ENCODE data around the gene PRRT1. TPM values are rescaled to one million over a fixed set of nuclear protein-coding genes. Genes with fewer than 3 reads are reported as not detected.

The PRRT1 gene
- total RNA-seq, 1 donor from 2014 or later = not detected

DNA sequence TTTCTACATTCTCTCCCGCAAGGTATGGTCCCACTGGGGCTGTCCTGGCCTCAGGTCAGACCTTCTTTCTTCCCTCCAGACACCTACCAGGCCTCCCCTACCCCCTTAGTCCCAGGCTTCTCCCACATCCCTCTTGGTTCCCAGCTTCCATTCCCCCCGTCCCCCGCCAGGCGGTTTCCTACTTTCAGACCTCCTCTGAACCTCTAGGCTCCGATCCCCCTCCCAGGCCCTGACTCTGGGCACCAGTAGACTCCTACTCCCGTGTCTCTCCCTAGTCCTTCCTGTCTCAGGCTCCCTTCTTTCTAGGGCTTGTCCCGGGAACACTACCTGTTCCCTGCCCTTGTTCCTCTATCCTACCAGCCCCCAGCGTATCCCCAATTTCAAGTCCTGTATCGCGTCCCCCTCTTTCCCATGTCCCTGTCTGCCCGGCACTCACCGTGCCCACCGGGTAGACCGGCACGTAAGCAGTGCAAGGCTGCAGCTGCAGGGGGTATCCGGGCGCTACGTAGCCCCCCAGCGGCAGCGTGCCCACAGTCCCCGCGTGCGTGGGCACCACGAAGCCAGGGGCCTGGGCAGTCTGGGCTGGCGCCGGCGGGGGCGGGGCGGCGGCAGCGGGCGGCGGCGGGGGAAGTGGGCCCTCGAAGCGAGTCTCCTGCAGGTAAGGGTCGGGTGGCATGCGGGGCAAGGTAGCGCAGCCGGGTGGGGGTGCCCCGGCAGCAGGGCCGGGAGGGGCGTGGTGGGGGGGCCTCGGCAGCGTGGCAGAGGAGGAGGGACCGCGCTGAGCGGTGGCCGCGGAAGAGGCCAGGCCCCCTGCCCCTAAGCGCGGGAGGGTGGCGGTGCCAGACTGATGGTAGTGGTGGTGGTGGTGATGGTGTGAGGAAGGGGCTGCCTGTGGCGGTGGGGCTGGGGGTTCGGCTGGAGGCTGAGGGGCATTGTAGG lies 1.5 kb downstream of the PRRT1 start:
- Mint-ChIP-seq H3K9me3 (no peaks in the 10 kb centered on the region), H3K27ac (peak overlapping the region; percentile 89), H3K36me3 (peaks cover 19% of the 10 kb centered on the region), H3K4me3 (peak overlapping the region; percentile 83), H3K4me1 (peaks cover 52% of the 10 kb centered on the region), H3K27me3 (ENCODE audit: insufficient read depth, low read depth) (peaks cover 10% of the 10 kb centered on the region)
- Histone ChIP-seq H3K36me3 (no peaks in the 10 kb centered on the region), H3K4me1 (peaks cover 18% of the 10 kb centered on the region), H3K4me2 (peak overlapping the region; percentile 76), H3F3A (ENCODE audit: low read depth) (peaks cover 18% of the 10 kb centered on the region), H3K79me2 (ENCODE audit: low read depth) (peaks cover 7% of the 10 kb centered on the region), H4K20me1 (ENCODE audit: low read depth) (peaks cover 5% of the 10 kb centered on the region), H3K27me3 (peaks cover 61% of the 10 kb centered on the region), H3K27ac (no peak overlapping the region), H2AFZ (replicated peaks) (peak overlapping the region; percentile 55), H3K9me3 (ENCODE audit: low read depth) (no peaks in the 10 kb centered on the region), H3K9ac (no peak overlapping the region), H3K4me3 (peak overlapping the region; percentile 36)
- DNase-seq (ENCODE audit: low spot score) = peak; percentile 47
- TF ChIP-seq EZH2 (IDR thresholded peaks at IDR 0.05) = peak; percentile 80
- TF ChIP-seq EZH2phosphoT487 (IDR thresholded peaks at IDR 0.05) = peak; percentile 70
- TF ChIP-seq, protein P1, sequence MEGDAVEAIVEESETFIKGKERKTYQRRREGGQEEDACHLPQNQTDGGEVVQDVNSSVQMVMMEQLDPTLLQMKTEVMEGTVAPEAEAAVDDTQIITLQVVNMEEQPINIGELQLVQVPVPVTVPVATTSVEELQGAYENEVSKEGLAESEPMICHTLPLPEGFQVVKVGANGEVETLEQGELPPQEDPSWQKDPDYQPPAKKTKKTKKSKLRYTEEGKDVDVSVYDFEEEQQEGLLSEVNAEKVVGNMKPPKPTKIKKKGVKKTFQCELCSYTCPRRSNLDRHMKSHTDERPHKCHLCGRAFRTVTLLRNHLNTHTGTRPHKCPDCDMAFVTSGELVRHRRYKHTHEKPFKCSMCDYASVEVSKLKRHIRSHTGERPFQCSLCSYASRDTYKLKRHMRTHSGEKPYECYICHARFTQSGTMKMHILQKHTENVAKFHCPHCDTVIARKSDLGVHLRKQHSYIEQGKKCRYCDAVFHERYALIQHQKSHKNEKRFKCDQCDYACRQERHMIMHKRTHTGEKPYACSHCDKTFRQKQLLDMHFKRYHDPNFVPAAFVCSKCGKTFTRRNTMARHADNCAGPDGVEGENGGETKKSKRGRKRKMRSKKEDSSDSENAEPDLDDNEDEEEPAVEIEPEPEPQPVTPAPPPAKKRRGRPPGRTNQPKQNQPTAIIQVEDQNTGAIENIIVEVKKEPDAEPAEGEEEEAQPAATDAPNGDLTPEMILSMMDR (IDR thresholded peaks at IDR 0.05) = no peak

GRCh38 chr6:32149092-32149755 lies 2.5 kb downstream of the PRRT1 start:
- peak overlapping the region; percentile 34 for H3K4me3 ChIP-seq
- H3K36me3 ChIP-seq = no peaks in the 10 kb centered on the region
- H3K9me3 Mint-ChIP-seq = no peaks in the 10 kb centered on the region
- H3K27me3 ChIP-seq = peaks cover 61% of the 10 kb centered on the region
- no peaks in the 10 kb centered on the region for H3K79me2 ChIP-seq (ENCODE audit: low read depth)
- peak overlapping the region; percentile 41 for H3K4me2 ChIP-seq
- no peaks in the 10 kb centered on the region for H4K20me1 ChIP-seq (ENCODE audit: low read depth)
- TF ChIP-seq, protein P1 (IDR thresholded peaks at IDR 0.05) = no peak
- TF ChIP-seq EZH2phosphoT487 (IDR thresholded peaks at IDR 0.05) (no peak), EZH2 (IDR thresholded peaks at IDR 0.05) (no peak)
- peaks cover 10% of the 10 kb centered on the region for H3K27me3 Mint-ChIP-seq (ENCODE audit: insufficient read depth, low read depth)
- peaks cover 44% of the 10 kb centered on the region for H3K4me1 Mint-ChIP-seq
- H3K9ac ChIP-seq = no peak overlapping the region
- H3K36me3 Mint-ChIP-seq = peaks cover 19% of the 10 kb centered on the region
- no peak overlapping the region for H3K27ac ChIP-seq
- H3K27ac Mint-ChIP-seq = no peak overlapping the region
- peaks cover 18% of the 10 kb centered on the region for H3F3A ChIP-seq (ENCODE audit: low read depth)
- H3K4me1 ChIP-seq = peaks cover 18% of the 10 kb centered on the region
- no peak for DNase-seq (ENCODE audit: low spot score)
- H3K4me3 Mint-ChIP-seq = no peak overlapping the region
- no peak overlapping the region for H2AFZ ChIP-seq (replicated peaks)
- H3K9me3 ChIP-seq (ENCODE audit: low read depth) = no peaks in the 10 kb centered on the region

DNA sequence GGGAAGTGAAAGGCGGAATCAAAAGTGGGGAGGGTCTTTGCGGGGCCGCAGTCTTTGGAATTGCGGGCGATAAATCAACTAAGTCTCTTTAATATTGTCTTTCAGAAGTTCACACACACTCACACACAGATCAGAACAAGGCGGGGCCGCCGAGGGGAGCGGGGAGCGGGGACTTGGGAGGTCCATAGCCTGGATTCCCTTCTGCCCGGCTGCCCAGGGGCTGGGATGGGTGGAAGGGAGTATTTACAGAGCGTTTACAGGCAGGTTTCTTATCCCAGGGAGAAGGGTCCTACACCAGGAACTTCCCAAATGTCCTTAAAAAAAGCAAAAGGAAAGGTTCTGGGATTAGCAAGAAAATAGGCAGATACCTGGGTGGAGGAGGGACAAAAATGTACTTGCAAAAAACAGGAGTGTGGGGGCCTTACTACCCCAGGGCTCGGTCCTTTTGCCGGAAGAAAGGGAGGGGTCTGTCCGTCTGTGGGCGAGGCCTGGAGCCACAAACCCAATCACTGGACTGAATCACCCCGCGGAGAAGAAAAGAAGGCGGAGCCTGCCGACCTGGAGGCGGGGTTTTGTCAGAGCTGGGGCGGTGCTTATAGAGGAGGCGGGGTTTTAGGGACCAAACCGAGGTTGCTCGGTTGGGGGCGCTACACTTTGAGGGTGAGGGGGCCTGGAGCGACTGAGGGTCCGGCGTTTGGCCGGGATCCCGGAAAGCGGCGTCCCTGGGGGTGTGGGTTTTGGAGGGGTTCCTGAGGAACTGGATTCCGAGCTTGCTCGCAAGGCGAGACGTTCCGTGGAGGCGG lies 3.2 kb downstream of the PRRT1 start:
- Mint-ChIP-seq H3K36me3 (peaks cover 19% of the 10 kb centered on the region), H3K27ac (peak overlapping the region; percentile 40), H3K4me1 (peaks cover 42% of the 10 kb centered on the region), H3K4me3 (peak overlapping the region; percentile 33), H3K9me3 (no peaks in the 10 kb centered on the region), H3K27me3 (ENCODE audit: insufficient read depth, low read depth) (peaks cover 10% of the 10 kb centered on the region)
- H3K27me3 ChIP-seq = peaks cover 61% of the 10 kb centered on the region
- peak overlapping the region; percentile 41 for H3K4me2 ChIP-seq
- peaks cover 18% of the 10 kb centered on the region for H3F3A ChIP-seq (ENCODE audit: low read depth)
- H3K4me1 ChIP-seq = peaks cover 18% of the 10 kb centered on the region
- DNase-seq (ENCODE audit: low spot score) = peak; percentile 70
- H3K9me3 ChIP-seq (ENCODE audit: low read depth) = no peaks in the 10 kb centered on the region
- TF ChIP-seq EZH2 (IDR thresholded peaks at IDR 0.05) = no peak
- TF ChIP-seq, protein P1 (IDR thresholded peaks at IDR 0.05) = peak; percentile 39
- H3K36me3 ChIP-seq = no peaks in the 10 kb centered on the region
- H3K79me2 ChIP-seq (ENCODE audit: low read depth) = no peaks in the 10 kb centered on the region
- H4K20me1 ChIP-seq (ENCODE audit: low read depth) = no peaks in the 10 kb centered on the region
- no peak overlapping the region for H2AFZ ChIP-seq (replicated peaks)
- peak overlapping the region; percentile 34 for H3K4me3 ChIP-seq
- no peak overlapping the region for H3K27ac ChIP-seq
- H3K9ac ChIP-seq = no peak overlapping the region
